PFSK-1 (cell line): Measurements from ENCODE around the gene PRMT3. TPM values are rescaled to one million over a fixed set of nuclear protein-coding genes. Genes with fewer than 3 reads are reported as not detected.

Experiments used
- FOXP2 ChIP-seq: optimal IDR thresholded peaks from 2 replicates; pipeline ENCODE3; 2011; ENCODE audit warnings: borderline replicate concordance, control low read depth, inconsistent platforms; ENCODE audit not compliant: insufficient read depth; ENCODE audit errors: extremely low read length, extremely low read depth
- POLR2AphosphoS5 ChIP-seq: IDR thresholded peaks from 2 replicates; pipeline ENCODE4 v1.6.1; 2012; ENCODE audit warnings: low read depth, mild to moderate bottlenecking, control low read depth, low read length, moderate library complexity
- REST ChIP-seq, 2 experiments: IDR thresholded peaks; 2 replicates each; pipeline versions ENCODE4 v1.6.1 to v1.8.0; 2011 to 2012; ENCODE audit warnings: low read depth in 2 of 2, low read length in 2 of 2, control low read depth in 1 of 2, inconsistent platforms in 1 of 2, mild to moderate bottlenecking in 1 of 2, moderate library complexity in 1 of 2; ENCODE audit not compliant: insufficient read depth in 1 of 2
- SIN3A ChIP-seq: IDR thresholded peaks from 2 replicates; pipeline ENCODE4 v1.6.1; 2012; ENCODE audit warnings: mild to moderate bottlenecking, low read length, moderate library complexity, borderline replicate concordance; ENCODE audit not compliant: insufficient read depth
- TAF1 ChIP-seq: IDR thresholded peaks from 2 replicates; pipeline ENCODE4 v1.6.1; 2012; ENCODE audit warnings: low read length, control low read depth, borderline replicate concordance; ENCODE audit not compliant: insufficient read depth
- polyA plus RNA-seq: library from polyadenylated mRNA; unstranded; fragments of >200 nt; gene quantifications from one replicate; pipeline ENCODE4 v1.2.1, GENCODE V29; 2012; ENCODE audit warnings: low read depth, missing spikeins; ENCODE audit not compliant: insufficient read length

Gene PRMT3
- 42.2 TPM for polyA plus RNA-seq

GRCh38 chr11:20387261-20388095 is at the start of gene PRMT3:
Gene PRMT3 (plus strand): TSS chr11:20387716. CDS start chr11:20387747, 31 bp downstream.
- TF ChIP-seq FOXP2 (peak; percentile 93), POLR2AphosphoS5 (peak; percentile 81), REST (IDR thresholded peaks at IDR 0.05; ENCODE audit: insufficient read depth in 1 of 2, low read depth in 2 of 2, low read length in 2 of 2) (0 out of 4 replicates have a peak, but pooled peaks of 1 of the 2 experiments have one; percentile 14), TAF1 (peak; percentile 46; the same call in 1 of the 2 replicates), SIN3A (no peak; the same call in 1 of the 2 replicates)

GRCh38 chr11:20342347-20343141 is 45.0 kb upstream of the PRMT3 start:
- TF ChIP-seq REST (IDR thresholded peaks at IDR 0.05; ENCODE audit: insufficient read depth in 1 of 2, low read depth in 2 of 2, low read length in 2 of 2) (no peak), TAF1 (no peak), SIN3A (no peak), POLR2AphosphoS5 (no peak), FOXP2 (no peak)

- TF ChIP-seq POLR2AphosphoS5 = no peak
- TF ChIP-seq FOXP2 = no peak
- TF ChIP-seq TAF1 = no peak
- no peak for TF ChIP-seq REST (IDR thresholded peaks at IDR 0.05; ENCODE audit: insufficient read depth in 1 of 2, low read depth in 2 of 2, low read length in 2 of 2)
- no peak for TF ChIP-seq SIN3A
These were observed 36.4 kb upstream of the PRMT3 start for GRCh38 chr11:20351136-20351535.

GRCh38 chr11:20351751-20352262 is 35.7 kb upstream of the PRMT3 start:
- TF ChIP-seq FOXP2 (no peak), POLR2AphosphoS5 (no peak), REST (IDR thresholded peaks at IDR 0.05; ENCODE audit: insufficient read depth in 1 of 2, low read depth in 2 of 2, low read length in 2 of 2) (no peak), TAF1 (no peak), SIN3A (no peak)
